Prostate gland (tissue), 2 donors: Measurements from ENCODE around the gene PHF12. TPM values are rescaled to one million over a fixed set of nuclear protein-coding genes. Genes with fewer than 3 reads are reported as not detected.

Experiments
- DNase-seq: peaks from one replicate; pipeline ENCODE4 v3.0.0-alpha.2; 2019; ENCODE audit warnings: low spot score
- H3K27ac ChIP-seq, 2 donors: fragments of 200-600 bp; sonication (generic); 2 replicates each; pipeline ENCODE4 v1.5.1; 2017 to 2019
- H3K27me3 ChIP-seq: fragments of 200-600 bp; sonication (generic); replicated peaks from 2 replicates; pipeline ENCODE4 v1.5.1; 2019; ENCODE audit not compliant: insufficient read depth
- H3K36me3 ChIP-seq, 2 donors: fragments of 200-600 bp; sonication (generic); 1 replicate in 1 of 2; 2 replicates in 1 of 2; pipeline versions ENCODE4 v1.5.1 to v1.8.1; 2017 to 2019
- H3K4me1 ChIP-seq: fragments of 200-600 bp; sonication (generic); replicated peaks from 2 replicates; pipeline ENCODE4 v1.5.1; 2019
- H3K4me3 ChIP-seq, 2 donors: fragments of 200-600 bp; sonication (generic); 2 replicates each; pipeline ENCODE4 v1.5.1; 2017 to 2019
- H3K9me3 ChIP-seq: fragments of 200-600 bp; sonication (generic); 2 replicates; pipeline ENCODE4 v1.5.1; 2017
- CTCF ChIP-seq, 4 experiments: fragments of 200-600 bp in 2 of 4; fragments of 450-650 bp in 2 of 4; sonication (generic) in 2 of 4; IDR thresholded peaks; 1 replicate in 3 of 4; 2 replicates in 1 of 4; pipeline ENCODE4 v1.5.1; 2016 to 2019; ENCODE audit warnings: antibody characterized with exemption in 4 of 4, mild to moderate bottlenecking in 2 of 4, moderate library complexity in 2 of 4
- POLR2A ChIP-seq: fragments of 450-650 bp; IDR thresholded peaks from one replicate; pipeline ENCODE4 v1.6.1; 2016; ENCODE audit warnings: antibody characterized with exemption, mild to moderate bottlenecking
- POLR2AphosphoS5 ChIP-seq: sonication (generic); formaldehyde crosslinking; IDR thresholded peaks from one replicate; pipeline ENCODE4 v1.6.1; 2017; ENCODE audit warnings: antibody characterized with exemption
- WGBS: methylation state at CpG from one replicate; pipeline ENCODE4 v1.1.5; 2018; 5-methylcytosine and 5-hydroxymethylcytosine counted together
- intact Hi-C: fragments of 100-400 bp; cut with DNase I; formaldehyde crosslinking; loops from one replicate; pipeline ENCODE4 v1.14.2; 2022
- total RNA-seq, 2 donors: library from RNA; depleted of rRNA; stranded (reverse); fragments of >200 nt; gene quantifications; one replicate each; pipeline ENCODE4 v1.1.0, GENCODE V29; 2016

PHF12 gene
- total RNA-seq, 2 donors from 2014 or later, result 74.9 to 112 TPM

- no peak for DNase-seq
- TF ChIP-seq POLR2AphosphoS5 (no peak), POLR2A (no peak), CTCF (IDR thresholded peaks at IDR 0.05) (no peak)
- intact Hi-C loops, result loop anchor here (5.0 to 10.0 kb wide), 2 partner anchors 155 to 192 kb away; partner anchors contain the start of genes NEK8 and TLCD1
- WGBS, result 74% methylated on average over 12 of the region's 12 CpGs
- no peaks in the 10 kb centered on the region for H3K27me3 ChIP-seq
- H3K36me3 ChIP-seq, result peaks cover 10 to 38% of the 10 kb centered on the region in 2 donors
- H3K4me1 ChIP-seq, result no peaks in the 10 kb centered on the region
- H3K4me3 ChIP-seq, result no peak overlapping the region
- H3K27ac ChIP-seq, result no peak overlapping the region
- no peaks in the 10 kb centered on the region for H3K9me3 ChIP-seq
Observed at GRCh38 chr17:28917029-28917428, 34.3 kb downstream of the PHF12 start.

GRCh38 chr17:28916302-28916934 is 34.9 kb downstream of the PHF12 start:
- 49% methylated on average over 6 of the region's 6 CpGs for WGBS
- no peak overlapping the region for H3K4me3 ChIP-seq
- H3K9me3 ChIP-seq, result no peaks in the 10 kb centered on the region
- H3K27me3 ChIP-seq, result no peaks in the 10 kb centered on the region
- H3K27ac ChIP-seq, result no peak overlapping the region
- TF ChIP-seq POLR2AphosphoS5, result peak; percentile 49
- TF ChIP-seq POLR2A, result no peak
- TF ChIP-seq CTCF (IDR thresholded peaks at IDR 0.05), result peak in 3 of 4 experiments; percentile 66 to 78 (median 69)
- peaks cover 14 to 44% of the 10 kb centered on the region in 2 donors for H3K36me3 ChIP-seq
- H3K4me1 ChIP-seq, result no peaks in the 10 kb centered on the region
- intact Hi-C loops, result loop anchor here (5.0 to 10.0 kb wide), 2 partner anchors 154 to 192 kb away; partner anchors contain the start of genes NEK8 and TLCD1
- peak; percentile 53 for DNase-seq

GRCh38 chr17:28912938-28913333 is 38.4 kb downstream of the PHF12 start:
- H3K27me3 ChIP-seq, result no peaks in the 10 kb centered on the region
- no peaks in the 10 kb centered on the region for H3K4me1 ChIP-seq
- no peak overlapping the region for H3K4me3 ChIP-seq
- DNase-seq, result no peak
- H3K36me3 ChIP-seq, result peaks cover 31 to 59% of the 10 kb centered on the region in 2 donors
- intact Hi-C loops, result loop anchor here (10.0 kb wide), 1 partner anchor 188 kb away; the partner anchor contains the start of genes NEK8 and TLCD1
- H3K9me3 ChIP-seq, result no peaks in the 10 kb centered on the region
- no peak overlapping the region for H3K27ac ChIP-seq
- no peak for TF ChIP-seq POLR2A
- TF ChIP-seq CTCF (IDR thresholded peaks at IDR 0.05), result no peak
- TF ChIP-seq POLR2AphosphoS5, result no peak
- 90% methylated on average over 6 of the region's 6 CpGs for WGBS

GRCh38 chr17:28912281-28912937 is 38.9 kb downstream of the PHF12 start:
- Histone ChIP-seq H3K4me3 (no peak overlapping the region), H3K9me3 (no peaks in the 10 kb centered on the region), H3K27me3 (no peaks in the 10 kb centered on the region), H3K27ac (no peak overlapping the region), H3K36me3 (peaks cover 31 to 59% of the 10 kb centered on the region in 2 donors), H3K4me1 (no peaks in the 10 kb centered on the region)
- 78% methylated on average over 18 of the region's 20 CpGs for WGBS
- intact Hi-C loops, result loop anchor here (10.0 kb wide), 1 partner anchor 188 kb away; the partner anchor contains the start of genes NEK8 and TLCD1
- no peak for TF ChIP-seq CTCF (IDR thresholded peaks at IDR 0.05)
- TF ChIP-seq POLR2AphosphoS5, result no peak
- no peak for TF ChIP-seq POLR2A
- DNase-seq, result no peak
